Keratinocyte (primary cell): ENCODE data around the gene FES. TPM values are rescaled to one million over a fixed set of nuclear protein-coding genes. Genes with fewer than 3 reads are reported as not detected.
"Not testable (repeated sequence)": the region's sequence is repeated elsewhere in the genome, so short reads cannot be mapped to it uniquely, and the experiment has no call there.

Experiments used
- DNase-seq: peaks from one replicate; pipeline ENCODE4 v3.0.0-alpha.2; 2011; ENCODE audit warnings: low read depth, missing footprints, low spot score
- FAIRE-seq: peaks from 2 replicates; lab custom pipeline; 2011; peaks lifted over from hg19 to GRCh38; lab: Jason Lieb, UNC
- H2AFZ ChIP-seq: 2 replicates; pipeline ENCODE4 v1.6.0; 2012; ENCODE audit warnings: low read length, control low read depth, inconsistent platforms; ENCODE audit not compliant: control insufficient read depth
- H3K27ac ChIP-seq: 2 replicates; pipeline ENCODE4 v1.5.1; 2011; ENCODE audit warnings: low read length; ENCODE audit not compliant: control insufficient read depth, insufficient read depth
- H3K27me3 ChIP-seq: 3 replicates; pipeline ENCODE4 v1.6.0; 2011; ENCODE audit warnings: low read length; ENCODE audit not compliant: control insufficient read depth, insufficient read depth; ENCODE audit errors: extremely low read depth
- H3K36me3 ChIP-seq, 2 experiments: 2 replicates in 1 of 2; 3 replicates in 1 of 2; pipeline ENCODE4 v1.5.1; 2011; ENCODE audit warnings: low read length in 2 of 2, mild to moderate bottlenecking in 1 of 2; ENCODE audit not compliant: control insufficient read depth in 2 of 2, insufficient read depth in 2 of 2; ENCODE audit errors: extremely low read depth in 1 of 2
- H3K4me1 ChIP-seq: 3 replicates; pipeline ENCODE4 v1.5.1; 2011; ENCODE audit warnings: low read length; ENCODE audit not compliant: control insufficient read depth, insufficient read depth; ENCODE audit errors: extremely low read depth
- H3K4me2 ChIP-seq: 3 replicates; pipeline ENCODE4 v1.6.0; 2011; ENCODE audit warnings: low read depth, low read length; ENCODE audit not compliant: control insufficient read depth, insufficient read depth; ENCODE audit errors: extremely low read depth
- H3K4me3 ChIP-seq, 3 experiments: fragments of 200-600 bp in 1 of 3; sonication (generic) in 1 of 3; 2 replicates in 2 of 3; 3 replicates in 1 of 3; pipeline ENCODE4 v1.5.1; 2011 to 2016; ENCODE audit warnings: low read length in 3 of 3, mild to moderate bottlenecking in 3 of 3, control low read depth in 2 of 3, inconsistent platforms in 1 of 3, low read depth in 1 of 3, mixed read lengths in 1 of 3, mixed run types in 1 of 3, moderate library complexity in 1 of 3; ENCODE audit not compliant: control insufficient read depth in 2 of 3, insufficient read depth in 2 of 3; ENCODE audit errors: extremely low read depth in 1 of 3
- H3K79me2 ChIP-seq: 2 replicates; pipeline ENCODE4 v1.6.0; 2012; ENCODE audit warnings: low read length; ENCODE audit not compliant: control insufficient read depth, insufficient read depth
- H3K9ac ChIP-seq: 3 replicates; pipeline ENCODE4 v1.6.0; 2011; ENCODE audit warnings: low read length; ENCODE audit not compliant: control insufficient read depth, insufficient read depth; ENCODE audit errors: extremely low read depth
- H3K9me1 ChIP-seq: 3 replicates; pipeline ENCODE4 v1.6.0; 2011; ENCODE audit warnings: low read length; ENCODE audit not compliant: control insufficient read depth, insufficient read depth; ENCODE audit errors: extremely low read depth
- H3K9me3 ChIP-seq: 2 replicates; pipeline ENCODE4 v1.5.1; 2012; ENCODE audit warnings: low read depth, low read length; ENCODE audit not compliant: control insufficient read depth
- H4K20me1 ChIP-seq: 3 replicates; pipeline ENCODE4 v1.6.0; 2011; ENCODE audit warnings: low read length; ENCODE audit not compliant: control insufficient read depth, insufficient read depth; ENCODE audit errors: extremely low read depth
- EZH2 ChIP-seq: IDR thresholded peaks from one replicate; pipeline ENCODE4 v1.6.1; 2012; ENCODE audit warnings: inconsistent platforms, mild to moderate bottlenecking, low read length, moderate library complexity
- dilution Hi-C: fragments of 300-500 bp; cut with MboI; formaldehyde crosslinking; loops from one replicate; pipeline ENCODE4 v1.7.0; 2020; ENCODE audit warnings: low sequenced_read_pairs; ENCODE audit not compliant: extremely low pct_ligation_motif_present
- polyA plus RNA-seq, 5 experiments: library from polyadenylated mRNA; depleted of rRNA in 3 of 5; stranded (reverse) in 3 of 5; stranded (forward) in 1 of 5; unstranded in 1 of 5; fragments of >200 nt; gene quantifications; 1 replicate in 1 of 5; 2 replicates in 3 of 5; 3 replicates in 1 of 5; pipeline versions ENCODE4 v1.2.1 to v1.2.3, GENCODE V29; 2011 to 2012; ENCODE audit warnings: missing spikeins in 2 of 5, low read depth in 1 of 5, low replicate concordance in 1 of 5
- TF ChIP-seq, protein P1 (sequence below), 3 experiments: IDR thresholded peaks in 1 of 3; conservative IDR thresholded peaks in 1 of 3; optimal IDR thresholded peaks in 1 of 3; 2 replicates in 2 of 3; 3 replicates in 1 of 3; pipeline versions ENCODE3 to v1.5.1; 2011; ENCODE audit warnings: low read length in 3 of 3, mild to moderate bottlenecking in 3 of 3, moderate library complexity in 2 of 3, control low read depth in 1 of 3, inconsistent platforms in 1 of 3; ENCODE audit not compliant: insufficient read depth in 2 of 3; ENCODE audit errors: extremely low read depth in 1 of 3

FES gene
- polyA plus RNA-seq, 1 donor (not counting 4 experiments of a cell fraction or from before 2014, with no cell fraction given): 0.34 TPM

- Histone ChIP-seq H4K20me1 (no peaks in the 10 kb centered on the region), H3K27ac (no peak overlapping the region), H3K9ac (no peak overlapping the region), H3K4me3 (no peak overlapping the region), H2AFZ (no peak overlapping the region), H3K27me3 (no peaks in the 10 kb centered on the region), H3K4me1 (no peaks in the 10 kb centered on the region), H3K9me1 (no peaks in the 10 kb centered on the region), H3K79me2 (no peaks in the 10 kb centered on the region), H3K9me3 (no peaks in the 10 kb centered on the region), H3K36me3 (no peaks in the 10 kb centered on the region), H3K4me2 (no peak overlapping the region)
- dilution Hi-C loops: no loop called here
- DNase-seq (no peak), FAIRE-seq (no peak)
- no peak for TF ChIP-seq EZH2
- TF ChIP-seq, protein P1, sequence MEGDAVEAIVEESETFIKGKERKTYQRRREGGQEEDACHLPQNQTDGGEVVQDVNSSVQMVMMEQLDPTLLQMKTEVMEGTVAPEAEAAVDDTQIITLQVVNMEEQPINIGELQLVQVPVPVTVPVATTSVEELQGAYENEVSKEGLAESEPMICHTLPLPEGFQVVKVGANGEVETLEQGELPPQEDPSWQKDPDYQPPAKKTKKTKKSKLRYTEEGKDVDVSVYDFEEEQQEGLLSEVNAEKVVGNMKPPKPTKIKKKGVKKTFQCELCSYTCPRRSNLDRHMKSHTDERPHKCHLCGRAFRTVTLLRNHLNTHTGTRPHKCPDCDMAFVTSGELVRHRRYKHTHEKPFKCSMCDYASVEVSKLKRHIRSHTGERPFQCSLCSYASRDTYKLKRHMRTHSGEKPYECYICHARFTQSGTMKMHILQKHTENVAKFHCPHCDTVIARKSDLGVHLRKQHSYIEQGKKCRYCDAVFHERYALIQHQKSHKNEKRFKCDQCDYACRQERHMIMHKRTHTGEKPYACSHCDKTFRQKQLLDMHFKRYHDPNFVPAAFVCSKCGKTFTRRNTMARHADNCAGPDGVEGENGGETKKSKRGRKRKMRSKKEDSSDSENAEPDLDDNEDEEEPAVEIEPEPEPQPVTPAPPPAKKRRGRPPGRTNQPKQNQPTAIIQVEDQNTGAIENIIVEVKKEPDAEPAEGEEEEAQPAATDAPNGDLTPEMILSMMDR (optimal IDR thresholded peaks at IDR 0.05 in 1 of 3, IDR thresholded peaks at IDR 0.05 in 1 of 3, conservative IDR thresholded peaks at IDR 0.05 in 1 of 3; ENCODE audit: extremely low read depth in 1 of 3, insufficient read depth in 2 of 3, low read length in 3 of 3): peak in 1 of 3 experiments; percentile 33
Observed at GRCh38 chr15:90893175-90894090, 9.1 kb downstream of the FES start.

DNA sequence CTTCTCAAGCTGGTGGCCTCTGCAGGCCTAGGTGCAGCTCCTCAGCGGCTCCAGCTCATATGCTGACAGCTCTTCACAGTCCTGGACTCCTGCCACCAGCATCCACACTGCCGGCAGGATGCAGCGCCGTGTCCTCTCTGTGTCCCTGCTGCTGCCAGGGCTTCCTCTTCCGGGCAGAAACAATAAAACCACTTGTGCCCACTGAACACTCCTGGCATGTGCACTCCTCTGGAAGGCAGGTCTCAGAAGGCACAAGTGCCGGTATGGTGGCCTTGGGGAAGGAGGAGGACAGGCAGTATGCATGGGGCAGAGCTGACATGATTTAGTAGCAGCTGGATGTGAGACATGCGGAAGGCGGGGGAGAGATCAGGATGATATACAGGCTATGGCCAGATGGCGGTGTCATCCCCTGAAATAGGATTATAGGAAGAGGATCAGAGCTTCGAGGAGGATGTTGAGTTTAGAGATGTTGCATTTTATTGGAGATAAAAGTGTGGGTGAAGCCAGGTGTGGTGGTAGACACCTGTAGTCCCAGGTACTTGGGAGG, 11.3 kb downstream of the FES start:
- Histone ChIP-seq H3K9me3 (no peaks in the 10 kb centered on the region), H3K4me1 (no peaks in the 10 kb centered on the region), H2AFZ (no peak overlapping the region), H4K20me1 (no peaks in the 10 kb centered on the region), H3K4me2 (no peak overlapping the region), H3K36me3 (no peaks in the 10 kb centered on the region), H3K9ac (no peak overlapping the region), H3K9me1 (no peaks in the 10 kb centered on the region), H3K27ac (no peak overlapping the region), H3K27me3 (no peaks in the 10 kb centered on the region), H3K79me2 (no peaks in the 10 kb centered on the region), H3K4me3 (no peak overlapping the region)
- no peak for TF ChIP-seq EZH2
- TF ChIP-seq, protein P1 (optimal IDR thresholded peaks at IDR 0.05 in 1 of 3, IDR thresholded peaks at IDR 0.05 in 1 of 3, conservative IDR thresholded peaks at IDR 0.05 in 1 of 3; ENCODE audit: extremely low read depth in 1 of 3, insufficient read depth in 2 of 3, low read length in 3 of 3): peak in 1 of 3 experiments; percentile 19
- dilution Hi-C loops: no loop called here
- DNase-seq (no peak), FAIRE-seq (no peak)

- H3K4me3 ChIP-seq, H3K9me1 ChIP-seq, H3K36me3 ChIP-seq, dilution Hi-C loops, H3K9ac ChIP-seq, H3K27me3 ChIP-seq, FAIRE-seq, H3K9me3 ChIP-seq, H2AFZ ChIP-seq, DNase-seq, H3K4me1 ChIP-seq, H3K79me2 ChIP-seq, H3K4me2 ChIP-seq, H4K20me1 ChIP-seq, H3K27ac ChIP-seq: not testable (repeated sequence)
Observed at GRCh38 chr15:90897131-90897655, 12.9 kb downstream of the FES start.
